HepG2 (cell line): Measurements from ENCODE around the gene CDYL. TPM values are rescaled to one million over a fixed set of nuclear protein-coding genes. Genes with fewer than 3 reads are reported as not detected.

Experiments
- ATAC-seq: fragments of 200-7000 bp; cut with Tn5 transposase; 3 replicates; pipeline ENCODE4 v1.9.1; 2020; ENCODE audit warnings: mild to moderate bottlenecking, moderate library complexity
- BruUV-seq: library from RNA; stranded (reverse); fragments of 400-500 nt; replicated peaks from 2 replicates; lab custom pipeline; 2021; lab: Mats Ljungman, UMichigan
- CTCF ChIA-PET: fragments of 300-600 bp; formaldehyde crosslinking; extraction: SDS; loops from one replicate; lab custom pipeline; 2021; ENCODE audit warnings: low total read pairs, inconsistent platforms, low intra/inter-chr PET ratio; lab: Yijun Ruan, JAX
- POLR2A ChIA-PET: fragments of 350-600 bp; sonication (Branson Sonifier 250); formaldehyde crosslinking; loops from one replicate; lab custom pipeline; 2020; ENCODE audit warnings: antibody characterized with exemption, inconsistent platforms; lab: Yijun Ruan, JAX
- DNase-seq: peaks from one replicate; pipeline ENCODE4 v3.0.0-alpha.2; 2015; ENCODE audit warnings: low spot score
- FAIRE-seq: peaks from 3 replicates; lab custom pipeline; 2011; peaks lifted over from hg19 to GRCh38; lab: Jason Lieb, UNC
- H2AFZ ChIP-seq: one replicate; pipeline ENCODE4 v1.6.1; 2011; ENCODE audit warnings: low read length, inconsistent platforms
- H3K27ac ChIP-seq: fragments of 300-600 bp; 3 replicates; pipeline ENCODE4 v1.8.0; 2011; ENCODE audit warnings: mixed run types, mild to moderate bottlenecking, mixed read lengths, low read length, inconsistent platforms; ENCODE audit not compliant: insufficient read depth; ENCODE audit errors: extremely low read length
- H3K27me3 ChIP-seq, 2 experiments: fragments of 200-600 bp in 1 of 2; 2 replicates in 1 of 2; 3 replicates in 1 of 2; pipeline versions ENCODE4 v1.6.0 to v1.8.0; 2011; ENCODE audit warnings: low read length in 2 of 2, mild to moderate bottlenecking in 2 of 2, moderate library complexity in 2 of 2, inconsistent platforms in 1 of 2; ENCODE audit not compliant: insufficient read depth in 2 of 2, control insufficient read depth in 1 of 2
- H3K36me3 ChIP-seq, 2 experiments: fragments of 200-600 bp in 1 of 2; replicated peaks in 1 of 2; 2 replicates in 1 of 2; 3 replicates in 1 of 2; pipeline versions ENCODE4 v1.5.1 to v1.8.0; 2011; ENCODE audit warnings: low read length in 2 of 2, inconsistent platforms in 1 of 2; ENCODE audit not compliant: insufficient read depth in 2 of 2, control insufficient read depth in 1 of 2
- H3K4me1 ChIP-seq: 2 replicates; pipeline ENCODE4 v1.5.1; 2012; ENCODE audit warnings: low read length, inconsistent platforms; ENCODE audit not compliant: insufficient read depth
- H3K4me2 ChIP-seq: 2 replicates; pipeline ENCODE4 v1.6.0; 2011; ENCODE audit warnings: low read depth, low read length, inconsistent platforms
- H3K4me3 ChIP-seq, 3 experiments: fragments of 200-600 bp in 1 of 3; sonication (generic), shearing (Covaris generic) in 1 of 3; replicated peaks in 1 of 3; 2 replicates each; pipeline ENCODE4 v1.5.1; 2011 to 2016; ENCODE audit warnings: low read length in 3 of 3, inconsistent platforms in 2 of 3, low read depth in 2 of 3, mild to moderate bottlenecking in 2 of 3, control low read depth in 1 of 3, mixed read lengths in 1 of 3; ENCODE audit not compliant: insufficient read depth in 1 of 3
- H3K79me2 ChIP-seq: one replicate; pipeline ENCODE4 v1.6.1; 2011; ENCODE audit warnings: low read length, inconsistent platforms; ENCODE audit not compliant: insufficient read depth
- H3K9ac ChIP-seq: 2 replicates; pipeline ENCODE4 v1.6.0; 2011; ENCODE audit warnings: mild to moderate bottlenecking, low read depth, low read length, inconsistent platforms; ENCODE audit not compliant: insufficient read depth
- H3K9me3 ChIP-seq: 2 replicates; pipeline ENCODE4 v1.5.1; 2012; ENCODE audit warnings: mild to moderate bottlenecking, low read length
- H4K20me1 ChIP-seq: 2 replicates; pipeline ENCODE4 v1.6.0; 2011; ENCODE audit warnings: inconsistent platforms, mild to moderate bottlenecking, low read length, moderate library complexity; ENCODE audit not compliant: insufficient read depth
- FOSL1 ChIP-seq: sonication (generic); formaldehyde crosslinking; IDR thresholded peaks from 2 replicates; pipeline ENCODE4 v1.9.0; 2021; ENCODE audit warnings: missing genetic modification reagents, borderline replicate concordance
- FUBP1 ChIP-seq: sonication (generic); formaldehyde crosslinking; IDR thresholded peaks from 2 replicates; pipeline ENCODE4 v1.5.1; 2020; ENCODE audit warnings: missing genetic modification reagents, mild to moderate bottlenecking, borderline replicate concordance
- HIC2 ChIP-seq: sonication (generic); formaldehyde crosslinking; IDR thresholded peaks from 2 replicates; pipeline ENCODE4 v1.9.0; 2022; ENCODE audit warnings: low read depth, missing genetic modification reagents
- KDM5A ChIP-seq: fragments of 200-600 bp; sonication (generic); IDR thresholded peaks from 2 replicates; pipeline ENCODE4 v1.7.0; 2018; ENCODE audit warnings: antibody characterized with exemption, mild to moderate bottlenecking, low read length, borderline replicate concordance
- NR2F6 ChIP-seq, 2 experiments: IDR thresholded peaks; 2 replicates each; pipeline ENCODE4 v1.6.1; 2016; ENCODE audit warnings: antibody characterized with exemption in 1 of 2, mild to moderate bottlenecking in 1 of 2
- PBX2 ChIP-seq: IDR thresholded peaks from 2 replicates; pipeline ENCODE4 v1.6.1; 2016; ENCODE audit warnings: control low read depth
- SAFB2 ChIP-seq: sonication (generic); formaldehyde crosslinking; IDR thresholded peaks from 2 replicates; pipeline ENCODE4 v1.5.1; 2020; ENCODE audit warnings: missing genetic modification reagents, low read depth, mild to moderate bottlenecking, borderline replicate concordance
- ZNF207 ChIP-seq: fragments of 450-650 bp; IDR thresholded peaks from 2 replicates; pipeline ENCODE4 v1.6.1; 2016; ENCODE audit warnings: antibody characterized with exemption, borderline replicate concordance
- ZNF446 ChIP-seq: sonication (generic); formaldehyde crosslinking; IDR thresholded peaks from 2 replicates; pipeline ENCODE4 v1.5.0; 2020; ENCODE audit warnings: mild to moderate bottlenecking, missing genetic modification reagents
- ZNF484 ChIP-seq: sonication (generic); formaldehyde crosslinking; IDR thresholded peaks from 2 replicates; pipeline ENCODE4 v1.5.1; 2020; ENCODE audit warnings: mild to moderate bottlenecking, low read depth, missing genetic modification reagents, borderline replicate concordance
- ZNF615 ChIP-seq: sonication (generic); formaldehyde crosslinking; IDR thresholded peaks from 2 replicates; pipeline ENCODE4 v1.5.0; 2020; ENCODE audit warnings: mild to moderate bottlenecking, missing genetic modification reagents, borderline replicate concordance
- ZNF639 ChIP-seq: conservative IDR thresholded peaks from 2 replicates; pipeline ENCODE4 v1.6.1; 2018; ENCODE audit warnings: missing genetic modification reagents
- ZNF724P ChIP-seq: sonication (generic); formaldehyde crosslinking; IDR thresholded peaks from 2 replicates; pipeline ENCODE4 v1.8.0; 2022; ENCODE audit warnings: missing genetic modification reagents, borderline replicate concordance
- ZNF775 ChIP-seq: sonication (generic); formaldehyde crosslinking; IDR thresholded peaks from 2 replicates; pipeline ENCODE4 v1.4.0; 2020; ENCODE audit warnings: missing genetic modification reagents, mild to moderate bottlenecking, moderate library complexity, borderline replicate concordance
- WGBS: methylation state at CpG from one replicate; pipeline ENCODE4 v1.1.6; 2017; ENCODE audit warnings: low lambda C conversion rate; 5-methylcytosine and 5-hydroxymethylcytosine counted together
- in situ Hi-C: cut with HindIII; loops from 2 replicates; pipeline ENCODE4 v1.10.0; 2017; ENCODE audit warnings: low pct_unique_long_range_greater_than_20kb; ENCODE audit not compliant: extremely low pct_ligation_motif_present
- intact Hi-C: fragments of 100-400 bp; cut with micrococcal nuclease; formaldehyde crosslinking; loops from one replicate; pipeline ENCODE4 v1.10.0; 2022; ENCODE audit not compliant: unreplicated experiment
- polyA plus RNA-seq, 8 experiments: library from polyadenylated mRNA; depleted of rRNA in 3 of 8; stranded (reverse) in 7 of 8; unstranded in 1 of 8; fragments of >200 nt; fragmentation: Illumina TruSeq in 4 of 8; extraction: Trizol in 4 of 8; gene quantifications; 2 replicates each; pipeline versions ENCODE4 v1.2.1 to v1.2.3, GENCODE V29; 2011 to 2016; ENCODE audit warnings: low read depth in 4 of 8, missing spikeins in 1 of 8, mixed read lengths in 1 of 8; ENCODE audit not compliant: insufficient read depth in 1 of 8
- total RNA-seq, 5 experiments: library from RNA; depleted of rRNA; stranded (reverse); fragments of >200 nt; fragmentation: Illumina TruSeq; extraction: Trizol; gene quantifications; 2 replicates each; pipeline ENCODE4 v1.2.3, GENCODE V29; 2016; ENCODE audit warnings: low read depth in 1 of 5

The CDYL gene
- total and polyA plus RNA-seq, 2 of the 13 experiments (the other 11 are each of a cell fraction or from before 2014, with no cell fraction given), result 22.8 to 105 TPM

- no peak for TF ChIP-seq SAFB2 (CRISPR knock-in tag)
These were observed 123.2 kb downstream of the CDYL start (continued) for GRCh38 chr6:4899249-4900034.

GRCh38 chr6:4901386-4902061 is 125.3 kb downstream of the CDYL start:
- intact Hi-C loops, result no loop called here
- BruUV-seq, result no TSS peak
- no peaks in the 10 kb centered on the region for H3K79me2 ChIP-seq
- no peak overlapping the region for H3K9ac ChIP-seq
- in situ Hi-C loops, result no loop called here
- no peak overlapping the region for H2AFZ ChIP-seq
- H3K4me1 ChIP-seq, result no peaks in the 10 kb centered on the region
- no peak overlapping the region for H3K4me2 ChIP-seq
- H3K36me3 ChIP-seq, result peaks cover 10 to 22% of the 10 kb centered on the region in 2 experiments
- H4K20me1 ChIP-seq, result no peaks in the 10 kb centered on the region; the same call in 1 of the 2 replicates
- CTCF ChIA-PET, result no interaction called here
- H3K9me3 ChIP-seq, result 0 out of 2 replicates have a peak, but pooled peaks cover 5% of the 10 kb centered on the region
- ATAC-seq (no peak; the same call in 2 of the 3 replicates), DNase-seq (no peak), FAIRE-seq (no peak)
- H3K4me3 ChIP-seq, result no peak overlapping the region
- H3K27me3 ChIP-seq, result no peaks in the 10 kb centered on the region
- H3K27ac ChIP-seq, result no peak overlapping the region
- 96% methylated on average over 8 of the region's 8 CpGs for WGBS
- POLR2A ChIA-PET, result interaction anchor here (0.8 kb wide), 1 partner anchor 63 kb away, joined by 3 read pairs; no protein-coding TSS in a partner anchor
- TF ChIP-seq NR2F6 (IDR thresholded peaks at IDR 0.05) (no peak), NR2F6 (CRISPR knock-in tag; IDR thresholded peaks at IDR 0.05) (no peak), PBX2 (CRISPR knock-in tag) (no peak), ZNF207 (no peak), ZNF615 (CRISPR knock-in tag) (no peak), ZNF639 (CRISPR knock-in tag) (no peak), KDM5A (no peak), FUBP1 (no peak), ZNF484 (CRISPR knock-in tag) (no peak), ZNF446 (CRISPR knock-in tag) (no peak), ZNF775 (CRISPR knock-in tag) (no peak), ZNF724P (CRISPR knock-in tag) (no peak), FOSL1 (CRISPR knock-in tag) (no peak), HIC2 (CRISPR knock-in tag) (no peak)
